ENCODE data around the gene SCUBE2. TPM values are rescaled to one million over a fixed set of nuclear protein-coding genes. Genes with fewer than 3 reads are reported as not detected.

The SCUBE2 gene
- total RNA-seq, 4 donors from 2014 or later = 0.24 to 3.6 (median 2.3) TPM

- intact Hi-C loops (cut with DNase I; ENCODE audit: low total_unique reads) (no loop called here), in situ Hi-C loops (cut with MboI; ENCODE audit: low sequenced_read_pairs in 4 of 4) (loop anchor here in 3 of 4 donors (5.0 to 25.0 kb wide), 3 partner anchors 115 to 445 kb away; partner anchors contain the start of genes RPL27A (in 1 of the 3) and TRIM66 (in 1 of the 3))
- Histone ChIP-seq H3K27me3 (no peaks in the 10 kb centered on the region), H3K27ac (no peak overlapping the region), H3K9me3 (no peaks in the 10 kb centered on the region), H3K4me3 (no peak overlapping the region), H3K4me1 (peaks cover 0 to 6% of the 10 kb centered on the region in 2 donors), H3K36me3 (no peaks in the 10 kb centered on the region)
- no peak for TF ChIP-seq POLR2A (IDR thresholded peaks at IDR 0.05)
- no peak for TF ChIP-seq CTCF (IDR thresholded peaks at IDR 0.05 in 4 of 5, conservative IDR thresholded peaks at IDR 0.05 in 1 of 5)
- DNase-seq (no peak), ATAC-seq (no peak)
Measured at GRCh38 chr11:9132203-9132878, 40.9 kb upstream of the SCUBE2 start.

- H3K27me3 ChIP-seq = no peaks in the 10 kb centered on the region
- intact Hi-C loops (cut with DNase I; ENCODE audit: low total_unique reads) = no loop called here
- no peak overlapping the region for H3K27ac ChIP-seq
- no peaks in the 10 kb centered on the region for H3K36me3 ChIP-seq
- in situ Hi-C loops (cut with MboI; ENCODE audit: low sequenced_read_pairs in 4 of 4) = loop anchor here in 3 of 4 donors (5.0 to 25.0 kb wide), 3 partner anchors 113 to 443 kb away; partner anchors contain the start of genes RPL27A (in 1 of the 3) and TRIM66 (in 1 of the 3)
- peaks cover 0 to 5% of the 10 kb centered on the region in 2 donors for H3K4me1 ChIP-seq
- TF ChIP-seq POLR2A (IDR thresholded peaks at IDR 0.05) (no peak), CTCF (IDR thresholded peaks at IDR 0.05 in 4 of 5, conservative IDR thresholded peaks at IDR 0.05 in 1 of 5) (no peak)
- H3K4me3 ChIP-seq = no peak overlapping the region
- ATAC-seq (no peak), DNase-seq (no peak)
- no peaks in the 10 kb centered on the region for H3K9me3 ChIP-seq
Measured at GRCh38 chr11:9130297-9130696, 38.9 kb upstream of the SCUBE2 start.

GRCh38 chr11:9126636-9127035 is 35.2 kb upstream of the SCUBE2 start:
- Histone ChIP-seq H3K4me1 (peaks cover 0 to 5% of the 10 kb centered on the region in 2 donors), H3K4me3 (no peak overlapping the region), H3K9me3 (no peaks in the 10 kb centered on the region), H3K27ac (no peak overlapping the region), H3K27me3 (no peaks in the 10 kb centered on the region), H3K36me3 (no peaks in the 10 kb centered on the region)
- TF ChIP-seq POLR2A (IDR thresholded peaks at IDR 0.05) = no peak
- TF ChIP-seq CTCF (IDR thresholded peaks at IDR 0.05 in 4 of 5, conservative IDR thresholded peaks at IDR 0.05 in 1 of 5) = no peak
- ATAC-seq = no peak
- in situ Hi-C loops (cut with MboI; ENCODE audit: low sequenced_read_pairs in 4 of 4) = loop anchor here in 1 of 4 donors (25.0 kb wide), 1 partner anchor 439 kb away; the partner anchor contains the start of genes RPL27A and TRIM66
- intact Hi-C loops (cut with DNase I; ENCODE audit: low total_unique reads) = no loop called here
- no peak for DNase-seq

GRCh38 chr11:9125185-9125886 is 33.9 kb upstream of the SCUBE2 start:
- no peak for DNase-seq
- intact Hi-C loops (cut with DNase I; ENCODE audit: low total_unique reads) (no loop called here), in situ Hi-C loops (cut with MboI; ENCODE audit: low sequenced_read_pairs in 4 of 4) (loop anchor here in 1 of 4 donors (25.0 kb wide), 1 partner anchor 438 kb away; the partner anchor contains the start of genes RPL27A and TRIM66)

More at GRCh38 chr11:9125185-9125886, 33.9 kb upstream of the SCUBE2 start:
- no peaks in the 10 kb centered on the region for H3K36me3 ChIP-seq
- no peak for ATAC-seq
- H3K4me3 ChIP-seq = no peak overlapping the region
- no peaks in the 10 kb centered on the region for H3K9me3 ChIP-seq
- TF ChIP-seq POLR2A (IDR thresholded peaks at IDR 0.05) = no peak
- TF ChIP-seq CTCF (IDR thresholded peaks at IDR 0.05 in 4 of 5, conservative IDR thresholded peaks at IDR 0.05 in 1 of 5) = no peak
- no peaks in the 10 kb centered on the region for H3K4me1 ChIP-seq
- H3K27me3 ChIP-seq = no peaks in the 10 kb centered on the region
- no peak overlapping the region for H3K27ac ChIP-seq
